Effector memory CD4-positive, alpha-beta T cell (primary cell): ENCODE measurements around the gene TEC.

Experiments used
- DNase-seq, 3 donors: peaks; one replicate each; pipeline ENCODE4 v3.0.0-alpha.2; 2020
- H3K27ac ChIP-seq: 2 replicates; pipeline ENCODE4 v1.7.0; 2013; ENCODE audit warnings: mild to moderate bottlenecking, low read length, moderate library complexity; ENCODE audit not compliant: insufficient read depth, poor library complexity, severe bottlenecking
- H3K27me3 ChIP-seq: replicated peaks from 2 replicates; pipeline ENCODE4 v1.7.0; 2013; ENCODE audit warnings: mild to moderate bottlenecking, low read length; ENCODE audit not compliant: insufficient read depth, control insufficient read depth, poor library complexity, severe bottlenecking
- H3K36me3 ChIP-seq: 2 replicates; pipeline ENCODE4 v1.7.0; 2013; ENCODE audit warnings: mild to moderate bottlenecking, low read length, moderate library complexity; ENCODE audit not compliant: control insufficient read depth, insufficient read depth
- H3K4me1 ChIP-seq: 2 replicates; pipeline ENCODE4 v1.7.0; 2013; ENCODE audit warnings: low read length, mild to moderate bottlenecking; ENCODE audit not compliant: control insufficient read depth, insufficient read depth, poor library complexity, severe bottlenecking
- H3K4me3 ChIP-seq: 2 replicates; pipeline ENCODE4 v1.7.0; 2013; ENCODE audit warnings: low read length, low read depth, mild to moderate bottlenecking; ENCODE audit not compliant: insufficient read depth, poor library complexity, severe bottlenecking
- H3K9me3 ChIP-seq: 2 replicates; pipeline ENCODE4 v1.7.0; 2013; ENCODE audit warnings: mild to moderate bottlenecking, low read length, moderate library complexity; ENCODE audit not compliant: control insufficient read depth

Gene TEC

DNA sequence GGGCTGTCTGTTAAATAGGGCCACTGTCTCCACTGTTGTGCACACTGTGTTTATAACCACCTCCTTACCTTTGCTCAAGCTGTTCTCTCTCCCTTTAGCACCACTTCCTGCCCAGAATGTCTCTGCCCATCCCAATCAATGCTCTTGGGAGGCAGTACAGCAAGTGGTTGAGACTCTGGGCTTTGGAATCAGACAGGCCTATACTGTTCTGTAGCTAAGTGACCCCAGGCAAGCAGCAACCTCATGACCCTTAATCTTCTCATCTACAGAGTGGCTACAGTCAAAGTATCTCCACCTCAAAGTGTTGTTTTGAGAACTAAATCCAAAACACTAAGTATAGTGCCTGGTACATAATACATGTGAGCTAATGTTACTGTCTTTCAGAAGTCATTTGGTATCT is 131.8 kb downstream of the TEC start:
- Histone ChIP-seq H3K27ac (peak overlapping the region; percentile 68), H3K9me3 (no peaks in the 10 kb centered on the region), H3K27me3 (no peaks in the 10 kb centered on the region), H3K4me1 (peaks cover 45% of the 10 kb centered on the region), H3K36me3 (no peaks in the 10 kb centered on the region), H3K4me3 (peak overlapping the region; percentile 20)
- DNase-seq: no peak

DNA sequence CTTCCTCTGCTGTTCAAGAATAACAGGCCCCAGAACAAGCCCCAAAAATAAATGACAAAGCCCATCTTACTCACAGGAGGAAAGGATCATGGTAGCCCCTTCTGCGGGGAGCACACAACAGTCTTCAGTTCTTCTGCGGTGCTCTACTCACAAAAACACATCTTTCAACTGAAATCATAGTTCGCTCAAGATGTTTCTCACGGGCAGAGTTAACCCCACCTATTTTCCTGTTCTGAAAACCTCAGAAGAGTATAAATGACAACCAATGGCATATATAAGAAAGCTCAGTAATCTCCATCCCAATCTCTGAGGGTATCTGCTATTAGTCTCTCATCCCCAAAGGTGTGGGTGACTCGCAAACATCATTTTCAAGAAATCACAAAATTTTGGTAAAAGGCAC is 135.6 kb downstream of the TEC start, which contains the start of gene TXK:
Gene TXK (minus strand): TSS at position 170 of the 400 bp plus-strand sequence. CDS start 80 bp downstream, at position 90.
- no peak for DNase-seq
- H3K36me3 ChIP-seq: no peaks in the 10 kb centered on the region
- no peaks in the 10 kb centered on the region for H3K27me3 ChIP-seq
- peak within 1 kb of the TSS; percentile 70 for H3K27ac ChIP-seq
- peak within 1 kb of the TSS; percentile 55 for H3K4me3 ChIP-seq
- peaks cover 51% of the 10 kb centered on the region for H3K4me1 ChIP-seq
- H3K9me3 ChIP-seq: no peaks in the 10 kb centered on the region

DNA sequence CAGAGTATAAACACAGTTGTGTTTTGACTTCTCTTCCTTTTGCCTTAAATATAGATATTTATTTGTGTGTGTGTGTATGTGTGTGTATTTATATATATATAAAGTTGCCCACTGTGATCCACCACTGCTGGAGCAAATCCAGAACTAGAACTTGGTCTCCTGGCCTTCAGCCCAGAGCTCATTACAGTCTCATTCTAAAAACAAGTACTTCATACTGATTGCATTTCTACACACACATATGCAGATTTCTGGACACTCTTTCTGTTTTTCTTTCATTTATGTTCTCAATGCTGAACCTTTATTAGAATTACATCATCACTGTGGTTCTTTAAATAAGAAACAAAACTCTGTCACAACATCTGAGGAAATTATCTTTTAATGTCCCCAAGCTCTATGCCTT is 136.0 kb downstream of the TEC start:
- Histone ChIP-seq H3K27ac (peak overlapping the region; percentile 70), H3K36me3 (no peaks in the 10 kb centered on the region), H3K4me1 (peaks cover 48% of the 10 kb centered on the region), H3K4me3 (peak overlapping the region; percentile 55), H3K9me3 (no peaks in the 10 kb centered on the region), H3K27me3 (no peaks in the 10 kb centered on the region)
- DNase-seq: no peak

DNA sequence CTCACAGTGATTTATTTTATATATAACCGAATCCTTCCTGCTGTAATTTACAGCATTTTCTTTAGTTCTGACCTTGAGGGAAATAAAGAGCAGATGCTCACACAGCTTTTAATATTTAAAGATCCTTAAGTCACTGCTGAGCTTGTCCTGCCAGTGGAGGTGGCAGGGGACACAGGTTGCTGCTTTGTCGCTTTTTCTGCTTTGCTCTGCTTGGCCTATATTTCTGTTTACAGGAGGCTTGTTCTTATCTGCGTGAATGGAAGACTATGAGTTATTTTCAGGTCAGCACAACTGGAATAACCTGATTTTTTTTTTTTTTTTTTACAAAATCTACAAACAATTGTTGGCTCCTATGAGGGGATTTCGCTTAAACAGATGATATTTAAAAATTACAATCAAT is 137.9 kb downstream of the TEC start:
- Histone ChIP-seq H3K27ac (peak overlapping the region; percentile 70), H3K36me3 (no peaks in the 10 kb centered on the region), H3K4me3 (peak overlapping the region; percentile 55), H3K4me1 (peaks cover 30% of the 10 kb centered on the region), H3K27me3 (no peaks in the 10 kb centered on the region), H3K9me3 (no peaks in the 10 kb centered on the region)
- DNase-seq: no peak

DNA sequence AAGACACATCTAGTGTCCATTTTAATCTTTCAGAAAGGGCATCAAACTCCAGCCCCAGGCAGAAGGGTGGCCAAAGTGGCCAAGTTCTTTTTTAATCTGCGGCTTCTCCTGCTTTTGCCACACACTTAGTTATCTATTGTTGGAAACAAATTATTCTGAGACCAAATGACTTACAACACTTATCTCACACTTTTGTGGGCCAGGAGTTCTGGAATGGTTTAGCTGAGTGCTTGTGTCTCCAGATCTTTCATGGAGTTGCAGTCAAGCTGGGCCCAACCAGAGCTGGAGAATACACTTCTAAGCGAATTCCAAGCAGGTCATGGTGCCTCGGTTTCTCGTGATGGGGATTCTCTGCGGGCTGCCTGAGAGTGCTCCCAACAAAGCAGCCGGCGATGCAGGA is 139.5 kb downstream of the TEC start:
- H3K4me3 ChIP-seq: peak overlapping the region; percentile 55
- DNase-seq: no peak
- H3K9me3 ChIP-seq: no peaks in the 10 kb centered on the region
- no peaks in the 10 kb centered on the region for H3K36me3 ChIP-seq
- peaks cover 29% of the 10 kb centered on the region for H3K4me1 ChIP-seq
- no peaks in the 10 kb centered on the region for H3K27me3 ChIP-seq
- H3K27ac ChIP-seq: peak overlapping the region; percentile 49

DNA sequence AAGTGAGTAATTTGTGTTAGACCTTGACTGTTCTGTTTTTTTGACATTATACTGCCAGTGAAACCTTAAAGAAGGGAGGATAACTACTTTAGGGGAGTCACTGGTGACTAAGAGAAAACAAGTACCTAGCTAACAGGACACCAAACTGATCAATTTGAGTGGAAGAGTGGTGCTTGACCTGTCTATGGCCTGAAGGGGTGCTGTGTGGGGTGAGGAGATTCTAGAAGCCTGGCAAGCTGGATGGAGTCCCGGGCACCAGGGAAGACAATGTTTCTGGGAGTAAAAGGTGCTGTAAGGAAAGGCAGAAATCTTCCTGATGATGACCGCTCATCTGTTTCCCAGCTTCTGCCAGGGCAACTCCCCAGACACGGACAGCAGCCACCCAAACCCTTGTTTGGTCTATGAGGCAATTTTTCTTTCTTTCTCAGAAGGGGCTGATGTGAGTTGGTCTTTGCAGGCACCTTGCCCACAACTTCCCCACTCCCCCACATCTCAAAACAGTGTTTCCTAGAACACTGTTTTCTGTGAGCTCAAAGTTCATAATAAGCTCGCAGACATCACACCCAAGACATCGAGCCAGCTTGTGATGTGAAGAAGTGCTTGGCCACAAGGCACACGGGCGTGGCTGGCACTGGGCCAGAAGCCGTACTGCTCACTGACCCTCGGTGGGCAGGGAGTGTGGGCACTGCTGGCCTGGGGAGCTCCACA is 140.2 kb downstream of the TEC start:
- H3K36me3 ChIP-seq: no peaks in the 10 kb centered on the region
- H3K9me3 ChIP-seq: no peaks in the 10 kb centered on the region
- H3K4me1 ChIP-seq: peaks cover 27% of the 10 kb centered on the region
- no peak for DNase-seq
- H3K27me3 ChIP-seq: no peaks in the 10 kb centered on the region
- H3K4me3 ChIP-seq: peak overlapping the region; percentile 55
- peak overlapping the region; percentile 49 for H3K27ac ChIP-seq

DNA sequence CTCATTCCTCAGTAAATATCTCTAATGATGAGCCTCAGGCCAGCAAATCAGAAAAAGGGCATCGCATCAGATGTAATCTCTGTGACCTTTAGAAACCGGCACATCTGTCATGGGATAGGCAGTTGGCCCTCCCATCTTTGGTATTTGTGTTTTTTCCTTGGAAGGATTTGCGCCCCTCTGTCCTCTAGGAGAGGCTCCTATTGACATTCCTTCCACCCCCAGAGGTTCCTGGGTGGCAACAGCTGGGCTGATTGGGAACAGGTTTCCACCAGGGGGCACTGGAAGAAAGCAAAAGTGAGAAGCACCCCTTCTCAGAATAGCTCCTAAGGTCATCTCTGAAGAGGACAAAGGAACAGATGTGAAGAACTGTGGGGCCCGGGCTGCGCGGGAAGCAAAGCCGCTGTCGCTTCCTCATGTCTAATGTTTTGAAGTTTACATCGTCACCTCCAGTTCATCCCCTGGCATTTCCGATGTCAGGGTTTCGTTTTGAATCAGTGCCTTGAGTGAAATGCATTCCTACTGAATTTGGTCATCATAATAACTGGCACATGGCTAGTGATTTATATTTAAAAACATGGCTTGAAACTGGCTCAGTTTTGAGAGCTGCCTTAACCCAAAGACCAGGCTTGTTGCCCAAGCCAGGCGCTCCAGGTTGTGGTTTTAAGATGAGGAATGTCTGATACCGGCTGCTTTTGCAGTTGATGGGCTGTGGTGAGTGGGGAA is 141.8 kb downstream of the TEC start:
- Histone ChIP-seq H3K36me3 (no peaks in the 10 kb centered on the region), H3K4me1 (peaks cover 34% of the 10 kb centered on the region), H3K27me3 (no peaks in the 10 kb centered on the region), H3K4me3 (peak overlapping the region; percentile 11), H3K9me3 (no peaks in the 10 kb centered on the region), H3K27ac (peak overlapping the region; percentile 55)
- peak; percentile 12 to 47 (median 40) for DNase-seq

DNA sequence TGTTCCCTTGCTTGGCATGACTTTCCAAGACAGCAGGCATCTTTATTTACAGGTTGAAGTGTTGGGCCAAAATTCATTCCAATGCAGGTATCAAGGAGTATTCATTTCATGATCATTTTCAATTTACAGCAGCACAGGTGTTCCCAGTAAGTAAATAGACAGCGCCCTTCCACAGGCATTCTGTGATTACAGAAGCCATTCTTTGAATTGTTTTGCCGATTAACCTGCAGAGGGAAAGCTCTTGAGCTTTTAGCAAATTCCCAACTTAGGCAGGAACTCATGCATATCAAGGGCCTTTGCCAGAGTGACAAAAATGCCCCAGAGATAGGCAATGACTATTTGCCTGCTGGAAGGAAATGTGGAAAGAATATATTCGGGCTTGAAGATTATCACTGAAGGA is 142.4 kb downstream of the TEC start:
- Histone ChIP-seq H3K4me1 (peaks cover 34% of the 10 kb centered on the region), H3K4me3 (no peak overlapping the region), H3K9me3 (no peaks in the 10 kb centered on the region), H3K27me3 (no peaks in the 10 kb centered on the region), H3K36me3 (no peaks in the 10 kb centered on the region), H3K27ac (peak overlapping the region; percentile 55)
- DNase-seq: no peak

DNA sequence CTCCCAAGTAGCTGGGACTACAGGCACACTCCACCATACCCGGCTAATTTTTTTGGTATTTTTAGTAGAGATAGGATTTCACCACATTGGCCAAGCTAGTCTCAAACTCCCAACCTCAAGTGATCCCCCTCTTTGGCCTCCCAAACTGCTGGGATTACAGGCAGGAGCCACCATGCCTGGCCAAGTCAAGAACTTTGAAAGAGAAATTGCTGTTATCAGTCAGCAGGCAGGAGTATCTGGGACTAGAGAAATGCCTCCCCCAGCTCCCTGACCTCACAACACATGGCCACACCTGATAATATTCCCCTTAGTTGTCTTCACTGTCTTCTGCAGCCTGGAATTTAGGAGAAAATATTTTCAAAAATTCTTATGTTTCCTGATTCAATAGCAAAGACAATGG is 143.0 kb downstream of the TEC start:
- Histone ChIP-seq H3K27ac (no peak overlapping the region), H3K4me3 (no peak overlapping the region), H3K4me1 (peaks cover 34% of the 10 kb centered on the region), H3K36me3 (no peaks in the 10 kb centered on the region), H3K27me3 (no peaks in the 10 kb centered on the region), H3K9me3 (no peaks in the 10 kb centered on the region)
- DNase-seq: no peak

DNA sequence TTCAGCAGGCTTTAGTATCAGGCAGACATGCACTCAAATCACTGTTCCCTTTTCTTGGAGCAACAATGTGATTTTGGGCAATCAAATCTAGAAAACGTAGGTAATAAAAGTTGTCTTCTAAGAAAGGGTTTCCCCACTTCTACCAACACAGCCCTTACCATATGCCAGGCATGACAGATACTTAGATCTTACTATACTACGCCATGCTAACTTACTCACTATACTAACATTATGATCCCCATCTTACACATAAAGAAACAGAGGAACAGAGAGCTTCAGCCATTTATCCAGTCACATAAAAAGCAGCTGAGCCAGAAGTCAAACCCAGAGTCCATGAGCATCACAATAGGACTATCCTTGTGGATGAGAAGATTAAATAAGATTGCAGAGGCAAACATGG is 144.8 kb downstream of the TEC start:
- DNase-seq: no peak
- Histone ChIP-seq H3K4me3 (no peak overlapping the region), H3K36me3 (no peaks in the 10 kb centered on the region), H3K27me3 (no peaks in the 10 kb centered on the region), H3K4me1 (peaks cover 22% of the 10 kb centered on the region), H3K27ac (no peak overlapping the region), H3K9me3 (no peaks in the 10 kb centered on the region)
